ENCODE measurements around the gene NAALADL2.

DNA sequence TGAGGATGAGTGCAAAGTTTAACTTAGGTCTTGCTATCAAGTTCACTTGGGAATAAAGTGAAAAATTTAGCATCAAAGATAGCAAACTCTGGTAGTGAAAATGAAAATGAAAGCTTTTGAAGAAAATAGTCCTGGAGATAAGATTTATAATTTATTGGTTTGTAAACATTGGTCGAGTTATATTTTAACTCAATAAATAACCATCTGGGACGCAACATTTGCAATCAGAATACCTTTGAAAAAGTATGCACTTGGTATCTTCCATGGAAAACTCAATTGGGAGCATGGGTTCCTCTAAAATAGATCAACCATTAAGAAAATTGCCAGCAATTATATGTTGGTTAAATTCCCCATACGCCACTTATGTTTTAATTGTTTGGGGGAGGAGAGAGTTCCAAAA, 209.5 kb downstream of the NAALADL2 start:
- TF ChIP-seq POLR2AphosphoS5 (IDR thresholded peaks at IDR 0.05; ENCODE audit: low read depth, low read length) = no peak
- no peak for TF ChIP-seq CTCF (IDR thresholded peaks at IDR 0.05)
